GM12892 (cell line): ENCODE measurements around the gene TRMT11.

Experiments
- POLR2A ChIP-seq: IDR thresholded peaks from 2 replicates; pipeline ENCODE4 v1.6.1; 2011; ENCODE audit warnings: low read depth, low read length, control low read depth
- TAF1 ChIP-seq: IDR thresholded peaks from 2 replicates; pipeline ENCODE4 v1.6.1; 2011; ENCODE audit warnings: low read depth, mild to moderate bottlenecking, control low read depth, low read length, borderline replicate concordance

DNA sequence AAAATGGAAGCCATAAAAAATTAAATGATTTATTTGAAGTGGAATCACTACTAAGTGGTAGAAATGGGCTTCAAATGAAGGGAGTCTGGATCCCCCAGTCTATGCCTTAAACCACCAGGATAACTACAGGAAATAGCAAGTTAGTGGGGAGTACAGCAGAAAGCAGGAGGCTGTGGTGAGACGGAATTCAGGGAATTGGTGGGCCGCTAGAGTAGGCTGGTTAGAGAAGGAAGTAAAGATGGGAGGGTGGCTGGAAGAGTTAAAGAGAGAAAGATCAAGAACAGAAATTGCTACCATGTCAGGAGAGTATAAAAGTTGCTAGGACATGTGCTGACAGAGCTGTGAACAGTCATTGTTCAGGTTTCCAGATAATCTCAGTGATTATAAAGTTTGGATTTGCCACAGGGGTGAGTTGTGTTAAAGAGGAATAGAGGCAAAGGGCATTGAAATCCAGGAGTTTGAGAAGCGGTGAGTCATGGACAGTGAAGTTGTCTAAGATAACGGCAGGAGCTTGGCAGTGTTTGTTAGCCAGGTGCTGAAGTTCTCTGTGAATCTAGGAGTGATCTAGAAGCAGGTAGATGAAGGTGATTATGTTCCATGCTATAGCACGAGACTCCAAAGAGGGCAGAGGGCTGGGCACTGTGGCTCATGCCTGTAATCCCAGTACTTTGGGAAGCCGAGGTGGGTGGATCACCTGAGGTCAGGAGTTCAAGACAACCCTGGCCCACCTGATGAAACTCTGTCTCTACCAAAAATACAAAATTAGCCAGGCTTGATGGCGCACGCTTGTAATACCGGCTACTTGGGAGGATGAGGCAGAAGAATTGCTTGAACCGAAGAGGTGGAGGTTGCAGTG lies 43.4 kb upstream of the TRMT11 start:
- TF ChIP-seq TAF1 (no peak), POLR2A (no peak)
